NT2/D1 (cell line): Measurements from ENCODE around the gene FSCN2.
A peak's percentile ranks its signal among the peaks of the same experiment; 100 is the strongest.

Source experiments
- DNase-seq: peaks from one replicate; pipeline ENCODE4 v3.0.0-alpha.2; 2011; ENCODE audit warnings: low read depth, low spot score
- H3K27me3 ChIP-seq: 2 replicates; pipeline ENCODE4 v1.6.0; 2011; ENCODE audit warnings: mild to moderate bottlenecking; ENCODE audit not compliant: insufficient read length, insufficient read depth
- H3K36me3 ChIP-seq: 2 replicates; pipeline ENCODE4 v1.6.1; 2011; ENCODE audit warnings: mild to moderate bottlenecking, low read length, mixed read lengths; ENCODE audit not compliant: insufficient read depth, insufficient read length
- H3K4me1 ChIP-seq: 2 replicates; pipeline ENCODE4 v1.5.1; 2011; ENCODE audit not compliant: insufficient read depth, insufficient read length
- H3K4me3 ChIP-seq: 2 replicates; pipeline ENCODE4 v1.5.1; 2011; ENCODE audit warnings: low read depth; ENCODE audit not compliant: insufficient read length
- H3K9ac ChIP-seq: 2 replicates; pipeline ENCODE4 v1.6.0; 2011; ENCODE audit warnings: low read depth; ENCODE audit not compliant: insufficient read length
- H3K9me3 ChIP-seq: 2 replicates; pipeline ENCODE4 v1.5.1; 2011; ENCODE audit warnings: mild to moderate bottlenecking, low read length; ENCODE audit not compliant: insufficient read depth
- SUZ12 ChIP-seq: IDR thresholded peaks from 2 replicates; pipeline ENCODE4 v1.6.1; 2011; ENCODE audit not compliant: insufficient read length, insufficient read depth; ENCODE audit errors: extremely low read depth
- YY1 ChIP-seq: IDR thresholded peaks from 2 replicates; pipeline ENCODE4 v1.6.1; 2011; ENCODE audit not compliant: insufficient read length, insufficient read depth
- ZNF274 ChIP-seq: IDR thresholded peaks from 2 replicates; pipeline ENCODE4 v1.6.1; 2011; ENCODE audit warnings: mild to moderate bottlenecking, low read depth, low read length

The FSCN2 gene

GRCh38 chr17:81487487-81488275 is 40.5 kb upstream of the FSCN2 start:
- no peaks in the 10 kb centered on the region for H3K9me3 ChIP-seq
- H3K9ac ChIP-seq = peak overlapping the region; percentile 94
- no peak for TF ChIP-seq ZNF274
- TF ChIP-seq YY1 = no peak
- TF ChIP-seq SUZ12 = no peak
- H3K27me3 ChIP-seq = peaks cover 15% of the 10 kb centered on the region
- peaks cover 34% of the 10 kb centered on the region for H3K4me1 ChIP-seq
- peak; percentile 39 for DNase-seq
- H3K4me3 ChIP-seq = peak overlapping the region; percentile 71
- no peaks in the 10 kb centered on the region for H3K36me3 ChIP-seq

- Histone ChIP-seq H3K4me1 (peaks cover 36% of the 10 kb centered on the region), H3K36me3 (no peaks in the 10 kb centered on the region), H3K9me3 (no peaks in the 10 kb centered on the region), H3K9ac (peak overlapping the region; percentile 94), H3K4me3 (peak overlapping the region; percentile 71), H3K27me3 (peaks cover 11% of the 10 kb centered on the region)
- TF ChIP-seq ZNF274 (no peak), SUZ12 (no peak), YY1 (no peak)
- no peak for DNase-seq
Observed at GRCh38 chr17:81488276-81488860, 39.8 kb upstream of the FSCN2 start.

GRCh38 chr17:81489012-81489997 is 38.9 kb upstream of the FSCN2 start:
- Histone ChIP-seq H3K4me1 (peaks cover 29% of the 10 kb centered on the region), H3K4me3 (peak overlapping the region; percentile 71), H3K9ac (peak overlapping the region; percentile 94), H3K36me3 (no peaks in the 10 kb centered on the region), H3K9me3 (no peaks in the 10 kb centered on the region), H3K27me3 (peaks cover 3% of the 10 kb centered on the region)
- TF ChIP-seq ZNF274 (no peak), YY1 (no peak), SUZ12 (no peak)
- DNase-seq = no peak

GRCh38 chr17:81489998-81490992 is 37.9 kb upstream of the FSCN2 start:
- no peak for TF ChIP-seq YY1
- TF ChIP-seq SUZ12 = no peak
- no peak for TF ChIP-seq ZNF274
- Histone ChIP-seq H3K4me3 (peak overlapping the region; percentile 8), H3K9me3 (no peaks in the 10 kb centered on the region), H3K36me3 (no peaks in the 10 kb centered on the region), H3K4me1 (peaks cover 24% of the 10 kb centered on the region), H3K9ac (peak overlapping the region; percentile 94), H3K27me3 (peaks cover 10% of the 10 kb centered on the region)
- DNase-seq = no peak

- H3K9me3 ChIP-seq = no peaks in the 10 kb centered on the region
- no peak for DNase-seq
- no peak overlapping the region for H3K9ac ChIP-seq
- H3K4me3 ChIP-seq = no peak overlapping the region
- peaks cover 10% of the 10 kb centered on the region for H3K27me3 ChIP-seq
- no peak for TF ChIP-seq YY1
- no peak for TF ChIP-seq ZNF274
- TF ChIP-seq SUZ12 = no peak
- no peaks in the 10 kb centered on the region for H3K36me3 ChIP-seq
- H3K4me1 ChIP-seq = peaks cover 24% of the 10 kb centered on the region
Observed at GRCh38 chr17:81491181-81491581, 37.0 kb upstream of the FSCN2 start.

GRCh38 chr17:81491761-81492160 is 36.4 kb upstream of the FSCN2 start:
- Histone ChIP-seq H3K4me3 (no peak overlapping the region), H3K9ac (no peak overlapping the region)
- DNase-seq = no peak

More at GRCh38 chr17:81491761-81492160, 36.4 kb upstream of the FSCN2 start:
- Histone ChIP-seq H3K36me3 (no peaks in the 10 kb centered on the region), H3K4me1 (peaks cover 21% of the 10 kb centered on the region), H3K27me3 (peaks cover 10% of the 10 kb centered on the region), H3K9me3 (no peaks in the 10 kb centered on the region)
- TF ChIP-seq SUZ12 (no peak), ZNF274 (no peak), YY1 (no peak)
